PC-3 (cell line): ENCODE measurements around the gene METAP1D. TPM values are rescaled to one million over a fixed set of nuclear protein-coding genes. Genes with fewer than 3 reads are reported as not detected.
"Not testable (repeated sequence)": the region's sequence is repeated elsewhere in the genome, so short reads cannot be mapped to it uniquely, and the experiment has no call there.

ENCODE experiments used
- ATAC-seq: fragments of 200-7000 bp; cut with Tn5 transposase; 2 replicates; pipeline ENCODE4 v1.9.1; 2020; ENCODE audit warnings: mild to moderate bottlenecking, moderate library complexity
- BruUV-seq: library from RNA; stranded (reverse); fragments of 400-500 nt; replicated peaks from 2 replicates; lab custom pipeline; 2021; lab: Mats Ljungman, UMichigan
- CTCF ChIA-PET: fragments of 300-600 bp; sonication (Branson Sonifier 250); formaldehyde crosslinking; loops from one replicate; lab custom pipeline; 2022; ENCODE audit warnings: antibody characterized with exemption; lab: Charles Lee
- POLR2A ChIA-PET: fragments of 300-600 bp; sonication (Branson Sonifier 250); formaldehyde crosslinking; loops from one replicate; lab custom pipeline; 2022; ENCODE audit warnings: antibody characterized with exemption; ENCODE audit not compliant: unreplicated experiment; lab: Charles Lee
- DNase-seq: peaks from one replicate; pipeline ENCODE4 v3.0.0-alpha.2; 2015
- H2AFZ ChIP-seq: fragments of 300-600 bp; sonication (generic); 2 replicates; pipeline ENCODE4 v1.6.0; 2016; ENCODE audit warnings: antibody characterized with exemption, low read length
- H3F3A ChIP-seq: fragments of 300-600 bp; sonication (generic); one replicate; pipeline ENCODE4 v1.6.0; 2017; ENCODE audit warnings: antibody characterized with exemption, low read length, control low read depth, mild to moderate bottlenecking; ENCODE audit not compliant: unreplicated experiment
- H3K27ac ChIP-seq: fragments of 300-600 bp; sonication (generic); 2 replicates; pipeline ENCODE4 v1.5.1; 2016; ENCODE audit warnings: mild to moderate bottlenecking, low read length
- H3K27me3 ChIP-seq: fragments of 300-600 bp; sonication (generic); 2 replicates; pipeline ENCODE4 v1.6.1; 2016; ENCODE audit warnings: low read length, mixed read lengths
- H3K36me3 ChIP-seq: fragments of 300-600 bp; sonication (generic); 2 replicates; pipeline ENCODE4 v1.6.1; 2016; ENCODE audit warnings: low read depth, mixed run types, low read length, mixed read lengths
- H3K4me1 ChIP-seq: fragments of 300-600 bp; sonication (generic); 2 replicates; pipeline ENCODE4 v1.5.1; 2016; ENCODE audit warnings: low read length; ENCODE audit not compliant: insufficient read depth
- H3K4me2 ChIP-seq: fragments of 300-600 bp; sonication (generic); 2 replicates; pipeline ENCODE4 v1.6.0; 2016; ENCODE audit warnings: low read length
- H3K4me3 ChIP-seq: fragments of 300-600 bp; sonication (generic); 2 replicates; pipeline ENCODE4 v1.5.1; 2016; ENCODE audit warnings: mild to moderate bottlenecking, low read length, mixed read lengths
- H3K79me2 ChIP-seq: fragments of 300-600 bp; sonication (generic); 2 replicates; pipeline ENCODE4 v1.6.1; 2017; ENCODE audit warnings: low read length, mixed read lengths
- H3K9ac ChIP-seq: fragments of 300-600 bp; sonication (generic); 2 replicates; pipeline ENCODE4 v1.6.0; 2016; ENCODE audit warnings: mild to moderate bottlenecking, low read length
- H3K9me2 ChIP-seq: fragments of 300-600 bp; sonication (generic); replicated peaks from 2 replicates; pipeline ENCODE4 v1.6.1; 2016; ENCODE audit warnings: mixed run types, low read length, mixed read lengths
- H3K9me3 ChIP-seq: fragments of 300-600 bp; sonication (generic); 2 replicates; pipeline ENCODE4 v1.6.1; 2016; ENCODE audit warnings: low read length, mixed read lengths
- H4K20me1 ChIP-seq: fragments of 300-600 bp; sonication (generic); 2 replicates; pipeline ENCODE4 v1.6.1; 2016; ENCODE audit warnings: low read length, mixed read lengths
- EZH2 ChIP-seq: fragments of 300-600 bp; sonication (generic); IDR thresholded peaks from one replicate; pipeline ENCODE4 v1.6.1; 2017; ENCODE audit warnings: antibody characterized with exemption, mild to moderate bottlenecking, low read length; ENCODE audit not compliant: unreplicated experiment
- EZH2phosphoT487 ChIP-seq: fragments of 300-600 bp; sonication (generic); IDR thresholded peaks from 2 replicates; pipeline ENCODE4 v1.6.1; 2018; ENCODE audit warnings: mild to moderate bottlenecking, antibody characterized with exemption, low read length, borderline replicate concordance
- intact Hi-C: fragments of 100-400 bp; cut with micrococcal nuclease; formaldehyde crosslinking; loops from 2 replicates; pipeline ENCODE4 v1.9.0; 2023
- total RNA-seq: library from RNA; depleted of rRNA; stranded (reverse); fragments of >200 nt; gene quantifications from 2 replicates; pipeline ENCODE4 v1.2.3, GENCODE V29; 2014
- TF ChIP-seq, protein P1 (sequence below): fragments of 300-600 bp; sonication (generic); conservative IDR thresholded peaks from 2 replicates; pipeline ENCODE4 v1.5.1; 2017; ENCODE audit warnings: antibody characterized with exemption, low read depth, mild to moderate bottlenecking, low read length

METAP1D gene
- total RNA-seq, 1 experiment from 2014 or later = 12.0 TPM

DNA sequence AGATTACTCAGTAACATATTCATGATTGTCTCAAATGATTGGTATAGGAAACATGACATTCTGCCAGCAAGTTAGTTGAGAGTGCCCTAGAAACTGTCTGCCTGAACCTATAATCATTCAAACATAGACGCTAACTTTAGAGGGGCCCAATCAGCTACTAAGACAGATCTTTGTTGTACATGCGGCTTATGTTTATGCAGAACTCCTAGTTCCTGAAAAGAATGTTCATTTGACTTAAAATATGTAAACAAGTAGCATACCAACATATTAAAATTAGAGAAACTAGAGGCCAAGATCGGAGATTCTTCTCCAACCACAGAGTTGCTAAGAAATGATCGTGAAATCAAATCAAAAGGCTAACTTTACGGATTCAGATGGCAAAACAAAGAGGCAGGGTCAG, 4.2 kb upstream of the METAP1D start:
- CTCF ChIA-PET = no interaction called here

DNA sequence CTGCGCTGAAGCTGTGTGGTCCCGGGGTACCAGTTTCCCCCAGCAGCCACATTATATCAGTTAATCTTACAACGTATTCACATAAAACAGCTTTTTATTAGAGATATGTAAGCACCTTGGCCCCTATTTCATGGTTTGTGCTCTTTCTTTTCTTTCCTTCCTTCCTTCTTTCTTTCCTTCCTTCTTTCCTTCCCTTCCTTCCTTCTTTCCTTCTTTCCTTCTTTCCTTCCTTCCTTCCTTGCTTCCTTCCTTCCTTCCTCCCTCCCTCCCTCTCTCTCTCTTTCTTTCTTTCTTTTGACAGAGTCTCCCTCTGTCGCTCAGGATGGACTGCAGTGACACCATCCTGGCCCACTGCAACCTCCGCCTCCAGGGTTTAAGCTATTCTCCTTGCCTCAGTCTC, 3.7 kb upstream of the METAP1D start:
- no peak overlapping the region for H3K27ac ChIP-seq
- H3K9me3 ChIP-seq = no peaks in the 10 kb centered on the region
- CTCF ChIA-PET = no interaction called here
- intact Hi-C loops = no loop called here
- H3K9ac ChIP-seq = no peak overlapping the region
- no peaks in the 10 kb centered on the region for H3K9me2 ChIP-seq
- H3K4me1 ChIP-seq = peaks cover 16% of the 10 kb centered on the region
- ATAC-seq (no peak), DNase-seq (no peak)
- POLR2A ChIA-PET = no interaction called here
- no peaks in the 10 kb centered on the region for H4K20me1 ChIP-seq
- H3K4me3 ChIP-seq = no peak overlapping the region
- no peaks in the 10 kb centered on the region for H3F3A ChIP-seq
- H3K79me2 ChIP-seq = peaks cover 4% of the 10 kb centered on the region; the same call in 1 of the 2 replicates
- no peak for TF ChIP-seq EZH2
- TF ChIP-seq, protein P1, sequence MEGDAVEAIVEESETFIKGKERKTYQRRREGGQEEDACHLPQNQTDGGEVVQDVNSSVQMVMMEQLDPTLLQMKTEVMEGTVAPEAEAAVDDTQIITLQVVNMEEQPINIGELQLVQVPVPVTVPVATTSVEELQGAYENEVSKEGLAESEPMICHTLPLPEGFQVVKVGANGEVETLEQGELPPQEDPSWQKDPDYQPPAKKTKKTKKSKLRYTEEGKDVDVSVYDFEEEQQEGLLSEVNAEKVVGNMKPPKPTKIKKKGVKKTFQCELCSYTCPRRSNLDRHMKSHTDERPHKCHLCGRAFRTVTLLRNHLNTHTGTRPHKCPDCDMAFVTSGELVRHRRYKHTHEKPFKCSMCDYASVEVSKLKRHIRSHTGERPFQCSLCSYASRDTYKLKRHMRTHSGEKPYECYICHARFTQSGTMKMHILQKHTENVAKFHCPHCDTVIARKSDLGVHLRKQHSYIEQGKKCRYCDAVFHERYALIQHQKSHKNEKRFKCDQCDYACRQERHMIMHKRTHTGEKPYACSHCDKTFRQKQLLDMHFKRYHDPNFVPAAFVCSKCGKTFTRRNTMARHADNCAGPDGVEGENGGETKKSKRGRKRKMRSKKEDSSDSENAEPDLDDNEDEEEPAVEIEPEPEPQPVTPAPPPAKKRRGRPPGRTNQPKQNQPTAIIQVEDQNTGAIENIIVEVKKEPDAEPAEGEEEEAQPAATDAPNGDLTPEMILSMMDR = no peak
- TF ChIP-seq EZH2phosphoT487 = no peak
- H2AFZ ChIP-seq = no peak overlapping the region
- no peaks in the 10 kb centered on the region for H3K27me3 ChIP-seq
- BruUV-seq = no TSS peak
- H3K4me2 ChIP-seq = no peak overlapping the region
- H3K36me3 ChIP-seq = no peaks in the 10 kb centered on the region

More for the DNA sequence above, 4.2 kb upstream of the METAP1D start:
- TF ChIP-seq, protein P1 = no peak
- TF ChIP-seq EZH2 (no peak), EZH2phosphoT487 (no peak)
- Histone ChIP-seq H2AFZ (no peak overlapping the region), H3K9ac (no peak overlapping the region), H3K36me3 (no peaks in the 10 kb centered on the region), H3K27ac (no peak overlapping the region), H4K20me1 (no peaks in the 10 kb centered on the region), H3K4me2 (no peak overlapping the region), H3K4me1 (peaks cover 14% of the 10 kb centered on the region), H3K4me3 (no peak overlapping the region), H3K9me3 (no peaks in the 10 kb centered on the region), H3K9me2 (no peaks in the 10 kb centered on the region), H3F3A (no peaks in the 10 kb centered on the region), H3K79me2 (peaks cover 2% of the 10 kb centered on the region; the same call in 1 of the 2 replicates), H3K27me3 (no peaks in the 10 kb centered on the region)
- no TSS peak for BruUV-seq
- ATAC-seq (no peak), DNase-seq (no peak)
- intact Hi-C loops = no loop called here
- POLR2A ChIA-PET = no interaction called here

DNA sequence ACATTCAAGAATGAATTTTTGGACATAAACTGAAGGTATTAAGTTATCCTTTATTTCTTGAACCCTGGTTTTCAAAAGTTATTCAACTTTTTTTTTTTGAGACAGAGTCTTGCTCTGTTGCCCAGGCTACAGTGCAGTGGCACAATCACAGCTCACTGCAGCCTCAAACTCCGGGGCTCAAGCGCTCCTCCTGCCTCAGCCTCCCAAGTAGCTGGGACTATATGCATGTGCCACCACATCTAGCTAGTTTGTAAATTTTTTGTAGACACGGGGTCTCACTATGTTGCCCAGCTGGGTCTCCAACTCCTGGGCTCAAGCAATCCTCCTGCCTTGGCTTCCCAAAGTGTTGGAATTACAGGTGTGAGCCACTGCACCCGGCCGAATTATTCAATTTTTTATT, 2.7 kb upstream of the METAP1D start:
- BruUV-seq, intact Hi-C loops, H2AFZ ChIP-seq, DNase-seq, H3K27ac ChIP-seq, H3K36me3 ChIP-seq, H3K9ac ChIP-seq, CTCF ChIA-PET, H4K20me1 ChIP-seq, H3K4me2 ChIP-seq, POLR2A ChIA-PET, H3K9me3 ChIP-seq, H3F3A ChIP-seq, H3K27me3 ChIP-seq, H3K4me3 ChIP-seq, H3K9me2 ChIP-seq, ATAC-seq, H3K79me2 ChIP-seq: not testable (repeated sequence)
- H3K4me1 ChIP-seq = peaks cover 16% of the 10 kb centered on the region
